HG03066 (cell line): ENCODE results near the gene SLC30A4.
"Not testable (repeated sequence)": the region's sequence is repeated elsewhere in the genome, so short reads cannot be mapped to it uniquely, and the experiment has no call there.

ENCODE experiments used
- ATAC-seq: cut with Tn5 transposase; IDR thresholded peaks from one replicate; pipeline ENCODE4 v1.9.1; 2021; ENCODE audit warnings: low read depth; ENCODE audit not compliant: unreplicated experiment

SLC30A4 gene

DNA sequence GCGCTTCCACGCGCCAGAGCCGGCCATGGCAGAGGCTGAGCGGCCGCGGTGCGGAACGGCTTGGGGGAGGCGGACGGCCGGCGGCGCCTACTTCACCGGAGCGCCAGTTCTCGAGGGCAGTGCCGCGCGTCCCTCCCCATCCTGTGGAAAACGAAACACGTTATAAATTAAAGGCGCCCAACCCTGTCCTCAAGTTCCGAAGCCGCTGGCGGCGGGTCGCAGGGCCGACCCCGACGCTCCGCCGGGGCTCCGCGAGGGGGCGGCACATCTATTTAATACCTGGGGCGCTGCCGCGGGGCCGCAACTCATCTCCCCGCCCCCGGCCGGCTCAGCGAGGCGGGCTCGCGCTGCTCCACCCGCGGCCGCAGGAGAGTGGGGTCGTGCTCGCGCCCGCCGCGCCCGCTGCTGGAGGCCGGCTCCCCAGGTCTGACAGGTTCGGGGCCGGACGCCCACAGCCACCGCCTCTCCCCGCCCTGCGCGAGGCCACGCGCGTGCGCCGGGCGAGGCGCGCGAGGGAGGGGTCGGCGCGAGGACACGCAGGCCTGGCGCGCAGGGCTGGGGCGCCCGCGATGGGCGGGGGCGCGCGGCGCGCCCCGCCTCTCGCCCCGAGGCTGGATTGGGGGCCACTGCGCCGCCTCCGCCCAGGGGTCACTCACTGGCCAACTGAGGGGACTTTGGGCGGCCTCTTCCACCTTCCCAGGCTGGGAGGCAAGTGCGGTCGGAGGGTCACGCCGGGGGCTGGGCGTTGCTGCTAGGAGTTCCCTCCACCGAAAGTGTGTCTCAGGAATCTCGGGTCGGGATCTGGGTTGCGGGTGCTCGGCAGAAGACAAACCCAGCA is at the start of gene SLC30A4:
TSS of gene SLC30A4 (minus strand) at position 428 of the 838 bp plus-strand sequence. CDS start at position 27, 401 bp downstream.
- ATAC-seq: peak; percentile 66

DNA sequence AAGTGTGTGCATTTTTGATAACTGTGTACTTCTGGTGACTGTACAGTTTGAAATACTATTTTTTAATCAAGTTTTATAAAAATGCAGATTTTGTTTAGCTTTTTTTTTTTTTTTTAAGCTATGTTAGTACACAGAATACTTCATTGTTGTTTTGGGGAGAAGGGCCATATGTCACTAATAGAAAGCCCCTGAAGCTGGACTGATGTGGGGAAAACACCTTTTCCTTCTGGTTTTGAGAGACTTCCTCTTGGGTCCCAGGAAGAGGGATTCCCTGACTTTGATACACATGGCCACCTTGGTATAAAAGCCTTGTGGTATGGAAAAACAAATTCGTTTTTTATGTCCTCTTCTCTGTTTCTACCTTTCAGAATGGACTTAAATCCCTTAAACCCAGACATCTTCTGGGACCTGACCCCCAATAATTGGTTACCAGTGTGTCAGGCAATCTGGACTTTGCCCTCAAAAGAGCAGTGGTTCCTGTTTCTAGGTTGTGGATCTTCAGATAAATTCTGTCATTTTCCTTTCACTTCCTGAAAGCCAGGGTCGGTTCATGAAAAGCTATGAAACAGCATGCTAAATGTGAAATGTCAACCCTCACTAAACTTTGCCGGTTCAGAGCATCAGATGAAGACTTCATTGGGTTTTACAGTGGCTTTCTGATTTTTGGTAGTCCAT is 33.5 kb upstream of the SLC30A4 start:
- ATAC-seq: no peak

- no peak for ATAC-seq
Observed at GRCh38 chr15:45551676-45552075, 29.1 kb upstream of the SLC30A4 start.

- ATAC-seq: no peak
Observed at GRCh38 chr15:45550436-45550835, 27.9 kb upstream of the SLC30A4 start.

GRCh38 chr15:45549541-45550220 is 27.1 kb upstream of the SLC30A4 start:
- no peak for ATAC-seq

- no peak for ATAC-seq
Observed at GRCh38 chr15:45548753-45549520, 26.4 kb upstream of the SLC30A4 start.

DNA sequence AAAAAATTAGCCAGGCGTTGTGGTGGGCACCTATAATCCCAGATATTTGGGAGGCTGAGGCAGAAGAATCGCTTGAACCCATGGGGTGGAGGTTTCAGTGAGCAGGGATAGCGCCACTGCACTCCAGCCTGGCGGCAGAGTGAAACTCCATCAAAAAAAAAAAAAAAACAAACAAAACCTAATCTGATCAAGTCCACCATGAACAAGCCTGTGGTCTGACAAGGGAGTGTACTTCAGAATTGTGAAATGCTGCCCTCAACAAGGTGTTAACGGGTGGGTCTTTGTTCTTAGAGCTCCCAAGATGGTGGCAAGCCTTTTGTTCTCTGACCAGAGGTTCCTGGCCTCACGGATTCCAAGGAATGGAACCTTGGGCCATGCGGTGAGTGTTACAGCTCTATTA is 24.2 kb upstream of the SLC30A4 start:
- ATAC-seq: no peak

DNA sequence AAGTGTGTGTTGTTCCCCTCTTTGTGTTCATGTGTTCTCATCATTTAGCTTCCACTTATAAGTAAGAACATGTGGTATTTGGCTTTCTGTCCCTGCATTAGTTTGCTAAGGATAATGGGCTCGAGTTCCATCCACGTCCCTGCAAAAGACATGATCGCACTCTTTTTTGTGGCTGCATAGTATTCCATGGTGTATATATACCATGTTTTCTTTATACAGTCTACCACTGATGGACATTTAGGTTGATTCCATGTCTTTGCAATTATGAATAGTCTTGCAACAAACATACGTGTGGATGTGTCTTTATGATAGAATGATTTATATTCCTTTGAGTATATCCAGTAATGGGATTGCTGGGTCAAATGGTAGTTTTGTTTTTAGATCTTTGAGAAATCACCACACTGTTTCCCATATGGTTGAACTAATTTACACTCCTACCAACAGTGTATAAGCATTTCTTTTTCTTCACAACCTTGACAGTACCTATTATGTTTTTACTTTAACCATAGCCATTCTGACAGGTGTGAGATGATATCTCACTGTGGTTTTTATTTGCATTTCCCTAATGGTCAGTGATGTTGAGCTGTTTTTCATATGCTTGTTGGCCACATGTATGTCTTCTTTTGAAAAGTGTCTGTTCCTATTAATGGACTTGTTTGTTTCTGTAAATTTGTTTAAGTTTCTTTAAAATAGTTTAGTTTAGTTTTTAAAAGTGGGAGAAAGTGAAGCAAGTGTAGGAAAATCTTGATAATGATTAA is 21.9 kb upstream of the SLC30A4 start:
- peak; percentile 81 for ATAC-seq

- no peak for ATAC-seq
Observed at GRCh38 chr15:45543051-45543450, 20.5 kb upstream of the SLC30A4 start.

DNA sequence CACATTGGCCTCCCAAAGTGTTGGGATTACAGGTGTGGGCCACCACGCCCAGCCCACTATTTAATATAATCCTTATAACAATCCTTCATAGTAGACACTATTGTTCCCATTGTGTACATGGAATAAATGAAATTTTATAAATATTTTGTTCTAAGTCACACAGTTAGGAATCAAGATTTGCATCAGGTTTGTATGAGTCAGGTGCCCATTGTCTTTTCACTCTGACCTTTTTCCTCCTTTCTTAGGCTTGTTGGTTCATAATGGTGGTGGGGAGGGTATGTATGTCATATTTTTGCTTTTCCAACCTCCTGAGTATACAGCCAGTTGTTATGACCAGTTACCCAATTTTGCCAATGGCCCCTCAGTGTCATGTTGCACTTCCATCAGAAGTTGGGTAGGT is 18.0 kb upstream of the SLC30A4 start:
- no peak for ATAC-seq

- ATAC-seq: no peak
Observed at GRCh38 chr15:45539680-45540079, 17.1 kb upstream of the SLC30A4 start.

GRCh38 chr15:45536934-45537333 is 14.4 kb upstream of the SLC30A4 start:
- ATAC-seq: no peak

DNA sequence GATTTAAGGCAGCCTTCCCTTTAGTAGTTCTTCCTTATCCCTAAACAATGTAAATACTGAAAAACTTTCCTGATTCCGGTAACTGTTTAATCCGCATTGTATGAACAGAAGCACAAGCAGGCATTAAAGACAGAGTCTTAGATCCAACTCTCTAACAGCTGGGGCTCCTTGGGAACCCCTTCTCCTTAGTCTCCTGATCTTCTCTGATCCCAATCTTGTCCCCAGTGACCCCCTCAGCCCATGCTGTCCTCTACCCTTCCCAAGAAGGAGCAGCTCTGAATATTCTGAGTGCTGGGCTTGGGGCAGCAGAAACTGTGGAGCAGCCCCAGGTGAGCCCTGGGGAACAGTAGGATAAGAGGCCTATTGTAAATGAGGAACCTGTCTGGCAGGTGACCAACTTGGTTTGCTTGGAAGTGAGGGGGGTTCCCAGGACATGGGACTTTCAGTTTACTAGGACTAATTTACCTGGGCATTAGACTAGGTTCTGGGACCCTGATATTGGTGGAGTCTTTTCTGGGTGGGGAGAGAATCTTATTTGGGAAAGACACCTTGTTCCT is 13.0 kb upstream of the SLC30A4 start:
- ATAC-seq: no peak

DNA sequence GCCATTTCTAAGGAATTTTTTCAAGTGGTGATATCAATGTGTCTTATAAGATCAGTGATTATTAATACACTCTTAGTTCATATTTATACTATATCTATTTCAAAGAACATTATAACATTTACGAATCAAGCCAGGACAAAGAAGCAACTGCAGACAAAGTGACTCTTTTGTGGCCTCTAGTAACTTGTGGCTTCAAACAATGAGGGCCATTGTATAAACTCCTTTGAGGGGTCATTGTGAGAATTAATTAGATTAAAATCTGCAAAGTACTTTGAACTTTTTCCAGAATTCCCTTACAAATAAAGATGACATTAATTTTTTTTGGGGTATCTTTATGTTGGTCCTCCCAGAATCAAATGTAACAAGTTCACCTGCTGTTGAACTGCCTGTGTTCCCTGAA is 12.3 kb upstream of the SLC30A4 start:
- ATAC-seq: no peak

- ATAC-seq: not testable (repeated sequence)
Observed at GRCh38 chr15:45532892-45533291, 10.3 kb upstream of the SLC30A4 start.

GRCh38 chr15:45529613-45530012 is 7.1 kb upstream of the SLC30A4 start:
- no peak for ATAC-seq

DNA sequence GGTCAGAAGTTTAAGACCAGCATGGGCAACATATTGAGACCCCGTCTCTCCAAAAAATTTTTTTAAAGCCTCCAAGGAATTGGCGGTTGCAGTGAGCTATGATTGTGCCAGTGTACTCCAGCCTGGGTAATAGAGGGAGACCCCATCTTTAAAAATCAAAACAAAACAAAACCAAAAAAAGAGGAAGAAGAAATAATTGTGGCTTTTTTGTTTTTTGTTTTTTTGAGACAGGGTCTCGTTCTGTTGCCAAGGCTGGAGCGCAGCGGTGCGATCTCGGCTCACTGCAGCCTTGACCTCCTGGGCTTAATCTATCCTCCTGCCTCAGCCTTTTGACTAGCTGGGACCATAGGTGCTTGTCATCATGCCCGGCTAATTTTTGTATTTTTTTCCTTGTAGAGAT is 4.5 kb upstream of the SLC30A4 start:
- ATAC-seq: no peak

DNA sequence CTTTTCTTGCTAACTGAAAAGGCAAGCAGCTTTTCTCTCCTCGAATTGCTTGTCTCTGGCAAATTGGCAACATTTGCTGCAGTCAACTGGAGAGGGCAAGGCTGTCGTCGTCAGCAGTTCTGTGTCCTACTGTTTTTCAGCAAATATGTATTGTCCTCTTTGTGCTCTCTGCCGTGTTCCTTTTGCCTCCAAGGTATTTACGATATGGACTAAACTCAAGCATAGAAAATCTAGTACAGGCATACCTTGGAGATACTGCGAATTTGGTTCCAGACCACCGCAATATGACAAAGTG is 558 bp upstream of the SLC30A4 start:
- no peak for ATAC-seq

DNA sequence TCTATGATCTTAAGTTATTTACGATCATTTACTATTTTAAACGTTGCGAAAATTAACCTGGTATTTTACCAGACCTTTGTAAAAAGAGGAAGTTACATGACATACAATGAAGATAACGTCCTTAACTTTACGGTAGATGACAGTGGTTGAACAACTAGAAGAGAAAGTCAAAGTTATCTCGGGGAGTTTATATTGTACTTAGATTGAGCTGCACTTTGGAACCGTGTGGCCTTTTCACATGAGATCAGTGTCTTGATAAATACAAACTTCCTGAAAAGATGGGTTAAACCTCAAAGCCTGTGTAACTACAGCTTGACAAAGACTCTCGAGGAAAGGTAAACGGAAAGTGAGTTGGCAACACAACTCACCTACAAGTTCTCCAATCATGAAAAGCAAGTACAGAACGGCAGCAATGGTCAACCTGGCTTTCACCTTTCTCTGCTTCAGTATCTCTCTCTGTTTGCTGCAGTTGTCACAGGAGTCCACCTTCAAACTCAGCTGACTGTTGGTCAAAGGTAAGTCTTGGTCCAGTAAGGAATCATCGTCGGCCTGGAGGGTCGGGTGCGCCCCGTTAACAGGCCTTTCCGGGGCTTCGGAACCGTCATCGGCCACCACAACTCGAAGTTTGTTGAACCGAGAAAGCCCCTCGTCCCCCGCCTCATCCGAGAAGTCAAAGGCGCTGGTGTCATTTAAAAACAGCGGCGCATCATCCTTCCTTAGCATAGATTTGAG is 793 bp downstream of the SLC30A4 start:
- ATAC-seq: peak; percentile 14
